ENCODE measurements around the gene MASTL.

The MASTL gene

DNA sequence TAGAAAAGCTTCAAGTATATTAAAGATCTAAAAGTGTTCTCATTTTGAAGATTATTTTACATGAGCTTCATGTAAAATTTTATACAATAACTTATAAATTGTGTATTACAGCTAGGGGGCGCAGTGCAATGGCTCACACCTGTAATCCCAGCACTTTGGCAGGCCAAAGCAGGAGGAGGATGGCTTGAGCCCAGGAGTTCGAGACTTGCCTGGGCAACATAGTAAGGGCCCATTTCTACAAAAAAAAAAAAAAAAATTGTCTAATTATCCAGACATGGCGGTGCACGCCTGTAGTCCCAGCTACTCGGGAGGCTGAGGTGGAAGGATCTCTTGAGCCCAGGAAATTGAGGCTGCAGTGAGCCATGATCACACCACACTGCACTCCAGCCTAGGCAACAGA, 68.8 kb downstream of the MASTL start:
- DNase-seq (ENCODE audit: insufficient read length, low spot score) (no peak), FAIRE-seq (no peak)

DNA sequence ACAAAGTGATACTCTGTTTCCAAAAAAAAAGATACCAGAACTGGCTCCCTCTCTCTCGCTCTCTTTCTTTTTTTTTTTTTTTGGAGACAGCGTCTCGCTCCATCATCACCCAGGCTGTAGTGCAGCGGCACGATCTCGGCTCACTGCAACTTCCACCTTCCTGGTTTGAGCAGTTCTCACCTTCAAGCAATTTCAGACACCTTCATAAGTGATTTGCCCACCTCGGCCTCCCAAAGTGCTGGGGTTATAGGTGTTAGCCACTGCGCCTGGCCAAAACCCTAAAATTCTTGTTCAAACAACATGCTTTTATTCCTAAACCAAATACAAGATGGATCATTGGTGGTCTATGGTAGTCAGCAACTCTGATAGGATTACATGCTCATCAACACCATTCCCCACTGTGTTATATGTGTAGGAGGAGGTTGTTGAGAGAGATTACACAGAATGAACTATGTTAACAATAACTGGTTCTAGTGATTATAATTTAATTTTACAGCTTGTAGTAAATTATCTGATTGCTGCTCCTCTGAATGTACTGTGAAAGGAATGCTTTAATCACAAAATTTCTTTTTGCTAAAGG, 69.9 kb downstream of the MASTL start:
- FAIRE-seq (no peak), DNase-seq (ENCODE audit: insufficient read length, low spot score) (no peak)

DNA sequence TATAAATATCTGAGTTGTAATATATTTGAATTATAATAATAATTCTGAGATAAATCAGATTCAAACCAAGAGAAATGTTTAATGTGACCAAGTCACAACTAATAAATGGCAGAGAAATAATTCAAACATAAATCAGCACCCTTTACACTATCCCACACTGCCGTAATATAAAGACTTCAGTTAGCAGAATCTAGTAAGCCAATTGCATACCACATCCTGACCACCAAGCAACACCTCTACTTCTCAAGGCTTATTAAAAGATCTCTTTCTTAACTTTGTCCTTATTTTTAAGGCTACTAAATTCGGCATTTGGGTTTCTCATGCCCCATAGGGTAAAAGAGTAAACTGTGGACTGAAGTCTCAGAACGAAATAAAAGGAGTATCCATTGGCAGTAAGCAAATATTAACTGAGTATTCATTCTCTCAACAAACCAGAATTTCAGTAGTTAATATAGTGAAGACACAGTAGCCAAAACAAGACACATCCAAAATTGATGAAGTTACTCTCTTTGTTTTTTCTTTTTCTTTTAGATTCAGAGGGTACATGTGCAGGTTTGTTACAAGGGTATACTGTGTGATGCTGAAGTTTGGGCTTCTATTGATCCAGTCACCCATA, 70.6 kb downstream of the MASTL start:
- FAIRE-seq (no peak), DNase-seq (ENCODE audit: insufficient read length, low spot score) (no peak)

DNA sequence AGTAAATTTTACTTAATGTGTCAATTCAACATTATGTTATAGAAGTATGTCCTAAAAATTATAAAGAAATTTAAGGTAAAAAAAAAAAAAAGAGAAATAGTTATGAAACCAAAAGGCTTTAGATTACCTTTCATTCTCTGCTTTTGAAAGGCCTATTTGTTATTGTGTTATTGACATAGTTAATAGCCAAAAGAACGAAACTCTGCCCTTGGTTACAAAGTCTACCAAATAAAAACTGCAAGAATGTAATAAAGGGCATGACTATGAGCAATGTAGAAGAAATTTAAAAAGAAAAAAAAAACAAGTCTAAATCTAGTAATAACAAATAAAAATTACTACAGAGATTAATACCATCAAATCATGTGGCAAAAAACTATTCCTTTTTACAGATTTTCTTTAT, 74.9 kb downstream of the MASTL start:
- FAIRE-seq (no peak), DNase-seq (ENCODE audit: insufficient read length, low spot score) (no peak)

DNA sequence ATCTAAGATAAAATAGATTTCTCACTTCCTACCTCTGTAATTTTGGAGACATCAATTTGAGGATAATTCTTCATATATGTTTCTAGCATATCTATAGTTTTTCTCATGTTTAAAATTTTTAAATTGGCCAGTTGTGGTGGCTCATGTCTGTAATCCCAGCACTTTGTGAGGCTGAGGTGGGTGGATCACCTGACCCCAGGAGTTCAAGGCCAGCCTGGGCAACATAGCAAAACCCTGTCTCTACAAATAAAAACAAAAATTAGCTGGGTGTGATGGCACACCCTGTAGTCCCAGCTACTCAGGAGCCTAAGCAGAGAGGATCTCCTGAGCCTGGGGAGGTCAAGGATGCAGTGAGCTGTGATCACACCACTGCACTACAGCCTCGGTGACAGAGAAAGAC, 80.6 kb downstream of the MASTL start:
- no peak for DNase-seq (ENCODE audit: insufficient read length, low spot score)
- no peak for FAIRE-seq
